Measurements from ENCODE around the gene RPTOR.

GRCh38 chr17:80498242-80498919 lies 46.3 kb upstream of the RPTOR start:
- no peak for TF ChIP-seq CTCF (optimal IDR thresholded peaks at IDR 0.05 in 1 of 3, IDR thresholded peaks at IDR 0.05 in 1 of 3, conservative IDR thresholded peaks at IDR 0.05 in 1 of 3; ENCODE audit: extremely low read depth in 1 of 3, insufficient read depth in 2 of 3, low read length in 3 of 3)
- TF ChIP-seq EZH2 (IDR thresholded peaks at IDR 0.05; ENCODE audit: low read length) = no peak

Data from keratinocyte (primary cell).